PFSK-1 (cell line): ENCODE measurements around the gene SLC4A7.

Source experiments
- FOXP2 ChIP-seq: optimal IDR thresholded peaks from 2 replicates; pipeline ENCODE3; 2011; ENCODE audit warnings: borderline replicate concordance, control low read depth, inconsistent platforms; ENCODE audit not compliant: insufficient read depth; ENCODE audit errors: extremely low read length, extremely low read depth
- POLR2AphosphoS5 ChIP-seq: IDR thresholded peaks from 2 replicates; pipeline ENCODE4 v1.6.1; 2012; ENCODE audit warnings: low read depth, mild to moderate bottlenecking, control low read depth, low read length, moderate library complexity
- SIN3A ChIP-seq: IDR thresholded peaks from 2 replicates; pipeline ENCODE4 v1.6.1; 2012; ENCODE audit warnings: mild to moderate bottlenecking, low read length, moderate library complexity, borderline replicate concordance; ENCODE audit not compliant: insufficient read depth
- TAF1 ChIP-seq: IDR thresholded peaks from 2 replicates; pipeline ENCODE4 v1.6.1; 2012; ENCODE audit warnings: low read length, control low read depth, borderline replicate concordance; ENCODE audit not compliant: insufficient read depth
- TF ChIP-seq, protein P1 (sequence below), 2 experiments: IDR thresholded peaks; 2 replicates each; pipeline versions ENCODE4 v1.6.1 to v1.8.0; 2011 to 2012; ENCODE audit warnings: low read depth in 2 of 2, low read length in 2 of 2, control low read depth in 1 of 2, inconsistent platforms in 1 of 2, mild to moderate bottlenecking in 1 of 2, moderate library complexity in 1 of 2; ENCODE audit not compliant: insufficient read depth in 1 of 2

The SLC4A7 gene

DNA sequence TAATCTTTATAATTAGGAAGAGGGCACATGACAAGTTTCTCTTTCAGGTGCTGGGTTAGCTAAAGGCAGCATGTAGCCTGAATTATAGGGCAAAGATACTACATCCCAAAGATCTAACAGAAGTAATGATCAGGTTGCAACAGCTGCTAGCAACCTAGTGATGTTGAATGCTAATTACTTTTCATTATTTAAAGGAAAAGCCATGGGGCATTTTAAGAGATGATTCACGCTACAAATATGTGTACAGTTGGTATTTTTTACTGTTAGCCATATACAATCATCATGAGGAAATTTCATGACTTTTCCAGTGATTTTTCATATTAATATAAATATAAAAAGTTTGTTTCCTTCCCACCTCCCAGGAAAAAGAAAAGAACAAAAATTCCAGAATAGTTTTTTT, 158.0 kb downstream of the SLC4A7 start:
- no peak for TF ChIP-seq TAF1
- TF ChIP-seq, protein P1, sequence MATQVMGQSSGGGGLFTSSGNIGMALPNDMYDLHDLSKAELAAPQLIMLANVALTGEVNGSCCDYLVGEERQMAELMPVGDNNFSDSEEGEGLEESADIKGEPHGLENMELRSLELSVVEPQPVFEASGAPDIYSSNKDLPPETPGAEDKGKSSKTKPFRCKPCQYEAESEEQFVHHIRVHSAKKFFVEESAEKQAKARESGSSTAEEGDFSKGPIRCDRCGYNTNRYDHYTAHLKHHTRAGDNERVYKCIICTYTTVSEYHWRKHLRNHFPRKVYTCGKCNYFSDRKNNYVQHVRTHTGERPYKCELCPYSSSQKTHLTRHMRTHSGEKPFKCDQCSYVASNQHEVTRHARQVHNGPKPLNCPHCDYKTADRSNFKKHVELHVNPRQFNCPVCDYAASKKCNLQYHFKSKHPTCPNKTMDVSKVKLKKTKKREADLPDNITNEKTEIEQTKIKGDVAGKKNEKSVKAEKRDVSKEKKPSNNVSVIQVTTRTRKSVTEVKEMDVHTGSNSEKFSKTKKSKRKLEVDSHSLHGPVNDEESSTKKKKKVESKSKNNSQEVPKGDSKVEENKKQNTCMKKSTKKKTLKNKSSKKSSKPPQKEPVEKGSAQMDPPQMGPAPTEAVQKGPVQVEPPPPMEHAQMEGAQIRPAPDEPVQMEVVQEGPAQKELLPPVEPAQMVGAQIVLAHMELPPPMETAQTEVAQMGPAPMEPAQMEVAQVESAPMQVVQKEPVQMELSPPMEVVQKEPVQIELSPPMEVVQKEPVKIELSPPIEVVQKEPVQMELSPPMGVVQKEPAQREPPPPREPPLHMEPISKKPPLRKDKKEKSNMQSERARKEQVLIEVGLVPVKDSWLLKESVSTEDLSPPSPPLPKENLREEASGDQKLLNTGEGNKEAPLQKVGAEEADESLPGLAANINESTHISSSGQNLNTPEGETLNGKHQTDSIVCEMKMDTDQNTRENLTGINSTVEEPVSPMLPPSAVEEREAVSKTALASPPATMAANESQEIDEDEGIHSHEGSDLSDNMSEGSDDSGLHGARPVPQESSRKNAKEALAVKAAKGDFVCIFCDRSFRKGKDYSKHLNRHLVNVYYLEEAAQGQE (IDR thresholded peaks at IDR 0.05; ENCODE audit: insufficient read depth in 1 of 2, low read depth in 2 of 2, low read length in 2 of 2) = no peak
- TF ChIP-seq FOXP2 = no peak
- TF ChIP-seq SIN3A = no peak
- TF ChIP-seq POLR2AphosphoS5 = no peak

DNA sequence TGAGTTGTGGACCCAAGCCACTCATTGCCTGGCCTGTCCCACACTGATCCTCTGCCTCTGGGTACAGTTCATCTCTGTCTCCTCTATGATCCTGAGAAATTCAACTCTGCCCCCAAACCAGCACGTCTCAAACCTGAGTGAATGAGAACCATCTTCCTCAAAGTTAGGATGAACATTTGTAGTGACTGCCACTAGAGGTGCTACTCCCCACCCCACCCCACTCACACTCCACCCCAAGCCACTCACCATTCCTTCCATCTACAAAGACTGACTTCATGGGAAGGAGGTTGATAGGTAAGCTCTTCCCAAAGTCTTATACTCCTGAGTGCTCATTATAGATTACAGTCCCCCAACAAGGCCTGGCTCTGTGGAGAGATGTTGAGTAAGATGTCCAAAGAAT, 158.8 kb downstream of the SLC4A7 start:
- TF ChIP-seq SIN3A (no peak), FOXP2 (no peak), POLR2AphosphoS5 (no peak), TAF1 (no peak)
- TF ChIP-seq, protein P1 (IDR thresholded peaks at IDR 0.05; ENCODE audit: insufficient read depth in 1 of 2, low read depth in 2 of 2, low read length in 2 of 2) = no peak

DNA sequence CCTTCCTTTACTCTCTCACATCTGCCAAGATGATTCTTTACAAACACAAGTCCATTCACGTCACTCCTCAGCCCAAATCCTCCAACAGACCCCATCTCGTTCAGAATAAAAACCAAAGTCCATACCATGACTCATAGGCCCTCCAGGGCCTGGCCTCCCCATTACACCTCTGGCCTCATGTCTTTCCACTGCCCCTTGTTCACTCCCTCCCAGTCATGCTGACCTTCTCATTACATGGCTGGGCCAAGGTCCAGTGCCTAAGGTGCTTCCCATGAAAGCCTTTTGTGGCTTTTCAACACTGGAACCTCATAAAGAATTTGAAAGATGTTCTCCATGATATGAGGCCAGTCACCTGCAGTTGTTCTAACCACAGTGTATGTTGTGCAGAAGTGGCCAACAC, 159.5 kb downstream of the SLC4A7 start:
- TF ChIP-seq SIN3A (no peak), TAF1 (no peak), POLR2AphosphoS5 (no peak), FOXP2 (no peak)
- TF ChIP-seq, protein P1 (IDR thresholded peaks at IDR 0.05; ENCODE audit: insufficient read depth in 1 of 2, low read depth in 2 of 2, low read length in 2 of 2) = no peak

DNA sequence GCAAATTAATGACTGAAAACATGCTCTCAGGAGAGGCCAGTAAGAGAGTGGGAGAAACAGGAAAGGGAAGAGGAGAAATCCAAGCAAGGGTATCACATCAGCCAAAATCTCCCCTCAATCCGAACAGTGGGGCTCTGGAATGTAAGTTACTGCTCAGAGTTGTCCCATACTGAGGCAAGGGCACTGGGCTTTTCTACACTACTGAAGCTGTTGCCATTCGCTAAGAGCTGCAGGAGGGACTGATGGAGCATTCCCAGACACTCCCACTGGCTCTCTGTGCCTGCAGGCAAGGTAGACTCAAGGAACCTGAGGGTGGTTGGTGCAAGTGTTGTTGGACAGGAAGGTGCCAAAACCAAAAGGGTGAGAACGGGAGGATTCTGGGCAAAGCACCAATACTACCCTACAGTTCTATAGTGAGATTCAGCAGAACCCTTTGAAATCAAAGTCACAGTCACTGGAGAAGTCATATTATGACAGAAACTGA, 161.1 kb downstream of the SLC4A7 start:
- TF ChIP-seq SIN3A = no peak
- TF ChIP-seq FOXP2 = no peak
- TF ChIP-seq TAF1 = no peak
- TF ChIP-seq POLR2AphosphoS5 = no peak
- TF ChIP-seq, protein P1 (IDR thresholded peaks at IDR 0.05; ENCODE audit: insufficient read depth in 1 of 2, low read depth in 2 of 2, low read length in 2 of 2) = no peak
